Esophagus mucosa (tissue), 1 donor: Measurements from ENCODE around the gene TUBB8B. TPM values are rescaled to one million over a fixed set of nuclear protein-coding genes. Genes with fewer than 3 reads are reported as not detected.
A peak's percentile ranks its signal among the peaks of the same experiment; 100 is the strongest.
"Not testable (repeated sequence)": the region's sequence is repeated elsewhere in the genome, so short reads cannot be mapped to it uniquely, and the experiment has no call there.

ENCODE experiments used
- ATAC-seq: fragments of 200-7000 bp; cut with Tn5 transposase; one replicate; pipeline ENCODE4 v1.9.1; 2020
- total RNA-seq: library from RNA; stranded (reverse); gene quantifications from one replicate; pipeline ENCODE4 v1.2.4, GENCODE V29; 2023
- donor health status: DM: yes; HTN: yes; CAD: no.

Gene TUBB8B
- total RNA-seq: not detected

- not testable (repeated sequence) for ATAC-seq
These were observed at the start of gene TUBB8B for GRCh38 chr18:49176-49665. TUBB8B (minus strand) TSS chr18:49615; CDS start chr18:49557, 58 bp downstream.

GRCh38 chr18:97252-97914 is 48.0 kb upstream of the TUBB8B start:
- ATAC-seq: not testable (repeated sequence)

GRCh38 chr18:96767-97131 is 47.3 kb upstream of the TUBB8B start:
- not testable (repeated sequence) for ATAC-seq

GRCh38 chr18:96101-96766 is 46.8 kb upstream of the TUBB8B start:
- ATAC-seq: peak; percentile 32

- ATAC-seq: not testable (repeated sequence)
These were observed 46.2 kb upstream of the TUBB8B start for GRCh38 chr18:95580-95979.

GRCh38 chr18:93897-94408 is 44.5 kb upstream of the TUBB8B start:
- ATAC-seq: not testable (repeated sequence)

- not testable (repeated sequence) for ATAC-seq
These were observed 42.1 kb upstream of the TUBB8B start for GRCh38 chr18:91561-91960.

- ATAC-seq: not testable (repeated sequence)
These were observed 41.2 kb upstream of the TUBB8B start for GRCh38 chr18:90396-91193.

- ATAC-seq: not testable (repeated sequence)
These were observed 39.7 kb upstream of the TUBB8B start for GRCh38 chr18:89124-89523.

GRCh38 chr18:84801-85200 is 35.4 kb upstream of the TUBB8B start:
- ATAC-seq: not testable (repeated sequence)

GRCh38 chr18:82626-83209 is 33.3 kb upstream of the TUBB8B start:
- not testable (repeated sequence) for ATAC-seq

- ATAC-seq: not testable (repeated sequence)
These were observed 31.5 kb upstream of the TUBB8B start for GRCh38 chr18:80881-81280.

- ATAC-seq: not testable (repeated sequence)
These were observed 30.8 kb upstream of the TUBB8B start for GRCh38 chr18:80202-80601.

GRCh38 chr18:75525-76160 is 26.2 kb upstream of the TUBB8B start:
- not testable (repeated sequence) for ATAC-seq

- ATAC-seq: not testable (repeated sequence)
These were observed 23.9 kb upstream of the TUBB8B start for GRCh38 chr18:73181-73777.

- ATAC-seq: peak; percentile 11
These were observed 18.3 kb upstream of the TUBB8B start for GRCh38 chr18:67701-68100.

- ATAC-seq: not testable (repeated sequence)
These were observed 14.9 kb upstream of the TUBB8B start for GRCh38 chr18:64279-64678.

- peak; percentile 28 for ATAC-seq
These were observed 14.2 kb upstream of the TUBB8B start for GRCh38 chr18:63656-64055.

GRCh38 chr18:54388-54787 is 5.0 kb upstream of the TUBB8B start:
- not testable (repeated sequence) for ATAC-seq

GRCh38 chr18:48696-49095 is 719 bp downstream of the TUBB8B start:
- ATAC-seq: not testable (repeated sequence)

GRCh38 chr18:13177-13576 is 36.2 kb downstream of the TUBB8B start:
- not testable (repeated sequence) for ATAC-seq
